Ascending aorta (tissue), 2 donors: ENCODE data around the gene CHCHD4. TPM values are rescaled to one million over a fixed set of nuclear protein-coding genes. Genes with fewer than 3 reads are reported as not detected.

Experiments used
- DNase-seq, 2 donors: peaks; one replicate each; pipeline ENCODE4 v3.0.0-alpha.2; 2019; ENCODE audit warnings: low spot score in 2 of 2
- H3K27ac ChIP-seq, 2 donors: fragments of 200-600 bp; sonication (generic); one replicate each; pipeline ENCODE4 v1.5.1; 2016 to 2017; ENCODE audit warnings: mild to moderate bottlenecking in 1 of 2
- H3K27me3 ChIP-seq: fragments of 200-600 bp; sonication (generic); one replicate; pipeline ENCODE4 v1.5.1; 2017
- H3K36me3 ChIP-seq, 2 donors: fragments of 200-600 bp; sonication (generic); one replicate each; pipeline ENCODE4 v1.5.1; 2016
- H3K4me1 ChIP-seq, 2 donors: fragments of 200-600 bp; sonication (generic); one replicate each; pipeline ENCODE4 v1.5.1; 2016 to 2017; ENCODE audit warnings: mild to moderate bottlenecking in 1 of 2
- H3K4me3 ChIP-seq, 2 donors: fragments of 200-600 bp; sonication (generic); one replicate each; pipeline ENCODE4 v1.5.1; 2016 to 2017; ENCODE audit warnings: mild to moderate bottlenecking in 1 of 2
- H3K9me3 ChIP-seq, 2 donors: fragments of 200-600 bp; sonication (generic); one replicate each; pipeline ENCODE4 v1.5.1; 2016
- CTCF ChIP-seq, 3 experiments: fragments of 200-600 bp in 2 of 3; fragments of 450-650 bp in 1 of 3; sonication (generic) in 2 of 3; IDR thresholded peaks; one replicate each; pipeline ENCODE4 v1.5.1; 2016 to 2019; ENCODE audit warnings: antibody characterized with exemption in 3 of 3, mild to moderate bottlenecking in 1 of 3, moderate library complexity in 1 of 3
- intact Hi-C: fragments of 100-400 bp; cut with DNase I; formaldehyde crosslinking; loops from one replicate; pipeline ENCODE4 v1.15.1; 2023
- total RNA-seq: library from RNA; depleted of rRNA; stranded (reverse); fragments of >200 nt; gene quantifications from one replicate; pipeline ENCODE4 v1.1.0, GENCODE V29; 2016

CHCHD4 gene
- total RNA-seq, 1 donor from 2014 or later, result 1.9 TPM

- H3K4me3 ChIP-seq, result no peak overlapping the region
- H3K27me3 ChIP-seq, result no peaks in the 10 kb centered on the region
- H3K9me3 ChIP-seq, result no peaks in the 10 kb centered on the region
- TF ChIP-seq CTCF (IDR thresholded peaks at IDR 0.05), result no peak
- peak overlapping the region in 1 of 2 donors; percentile 3 for H3K27ac ChIP-seq
- intact Hi-C loops, result no loop called here
- H3K36me3 ChIP-seq, result peaks cover 42 to 71% of the 10 kb centered on the region in 2 donors
- DNase-seq, result no peak
- peaks cover 17 to 18% of the 10 kb centered on the region in 2 donors for H3K4me1 ChIP-seq
Observed at GRCh38 chr3:14150078-14150477, 25.4 kb upstream of the CHCHD4 start.

- H3K36me3 ChIP-seq, result peaks cover 33 to 62% of the 10 kb centered on the region in 2 donors
Observed at GRCh38 chr3:14148041-14148985, 23.6 kb upstream of the CHCHD4 start.

GRCh38 chr3:14147617-14148016, 22.9 kb upstream of the CHCHD4 start:
- Histone ChIP-seq H3K27ac (peak overlapping the region; percentile 89 to 91), H3K4me3 (no peak overlapping the region), H3K27me3 (no peaks in the 10 kb centered on the region), H3K9me3 (no peaks in the 10 kb centered on the region), H3K4me1 (peaks cover 26 to 37% of the 10 kb centered on the region in 2 donors), H3K36me3 (peaks cover 31 to 56% of the 10 kb centered on the region in 2 donors)
- intact Hi-C loops, result loop anchor here (10.0 kb wide), 1 partner anchor 257 kb away; the partner anchor contains the start of gene SLC6A6
- peak in 1 of 2 donors; percentile 55 for DNase-seq
- TF ChIP-seq CTCF (IDR thresholded peaks at IDR 0.05), result no peak

More at GRCh38 chr3:14148041-14148985, 23.6 kb upstream of the CHCHD4 start:
- Histone ChIP-seq H3K4me3 (no peak overlapping the region), H3K4me1 (peaks cover 26 to 30% of the 10 kb centered on the region in 2 donors), H3K27me3 (no peaks in the 10 kb centered on the region), H3K9me3 (no peaks in the 10 kb centered on the region), H3K27ac (peak overlapping the region; percentile 89 to 91)
- DNase-seq, result no peak
- no peak for TF ChIP-seq CTCF (IDR thresholded peaks at IDR 0.05)
- intact Hi-C loops, result loop anchor here (10.0 kb wide), 1 partner anchor 256 kb away; the partner anchor contains the start of gene SLC6A6

GRCh38 chr3:14147066-14147435, 22.4 kb upstream of the CHCHD4 start:
- no peaks in the 10 kb centered on the region for H3K9me3 ChIP-seq

More at GRCh38 chr3:14147066-14147435, 22.4 kb upstream of the CHCHD4 start:
- no peak for TF ChIP-seq CTCF (IDR thresholded peaks at IDR 0.05)
- no peak overlapping the region for H3K4me3 ChIP-seq
- H3K4me1 ChIP-seq, result peaks cover 28 to 43% of the 10 kb centered on the region in 2 donors
- no peaks in the 10 kb centered on the region for H3K27me3 ChIP-seq
- H3K27ac ChIP-seq, result peak overlapping the region; percentile 89 to 91
- peaks cover 28 to 53% of the 10 kb centered on the region in 2 donors for H3K36me3 ChIP-seq
- DNase-seq, result peak in 1 of 2 donors; percentile 60
- intact Hi-C loops, result loop anchor here (10.0 kb wide), 1 partner anchor 258 kb away; the partner anchor contains the start of gene SLC6A6
